GM21515 (cell line): Measurements from ENCODE around the gene FAM20B.

Source experiments
- ATAC-seq: cut with Tn5 transposase; IDR thresholded peaks from one replicate; pipeline ENCODE4 v1.9.1; 2021; ENCODE audit not compliant: unreplicated experiment

FAM20B gene

GRCh38 chr1:179090923-179091322 is 65.2 kb downstream of the FAM20B start:
- no peak for ATAC-seq

- ATAC-seq, result no peak
Observed at GRCh38 chr1:179091691-179092165, 66.0 kb downstream of the FAM20B start.

GRCh38 chr1:179092896-179093461 is 67.3 kb downstream of the FAM20B start:
- ATAC-seq, result no peak

- no peak for ATAC-seq
Observed at GRCh38 chr1:179094818-179095217, 69.1 kb downstream of the FAM20B start.

DNA sequence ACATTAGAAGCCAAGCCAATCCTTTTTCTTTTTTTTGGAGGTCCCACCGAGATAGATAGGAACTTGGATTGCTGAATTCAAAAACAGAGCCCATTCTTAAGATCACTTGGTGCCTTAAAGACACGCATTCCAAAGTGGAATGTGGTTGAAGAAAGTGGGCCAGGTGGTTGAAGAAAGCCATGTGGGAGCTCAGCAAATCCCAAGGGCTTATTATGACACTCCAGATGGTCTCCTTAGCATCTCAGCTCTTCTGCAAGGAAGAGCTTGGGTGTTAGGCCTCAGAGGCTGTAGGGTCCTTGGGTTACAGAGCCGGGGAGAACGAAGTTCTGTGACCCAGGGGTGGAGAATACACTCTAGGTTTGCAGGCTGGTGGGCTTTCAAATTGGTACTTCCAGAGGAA is 69.7 kb downstream of the FAM20B start:
- ATAC-seq, result no peak

GRCh38 chr1:179095924-179096323 is 70.2 kb downstream of the FAM20B start:
- ATAC-seq, result no peak

DNA sequence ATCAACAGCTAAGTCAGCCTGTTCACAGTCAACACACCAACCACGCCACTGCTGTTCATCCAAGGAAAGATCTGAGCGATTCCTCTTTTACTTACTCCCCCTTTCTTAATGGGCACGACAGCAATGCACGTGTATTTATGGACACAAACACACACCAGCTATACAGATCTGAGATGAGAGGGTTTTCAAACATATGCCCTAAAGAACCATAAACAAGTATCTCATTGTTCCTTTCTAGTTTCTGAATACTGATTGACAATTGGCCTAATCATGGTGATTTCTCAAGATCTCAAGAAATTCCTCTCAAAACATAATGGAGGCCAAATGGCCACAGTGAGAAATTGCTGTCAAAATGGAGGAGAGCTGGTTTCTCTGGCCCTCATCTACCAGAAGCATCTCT is 74.2 kb downstream of the FAM20B start:
- ATAC-seq, result no peak

DNA sequence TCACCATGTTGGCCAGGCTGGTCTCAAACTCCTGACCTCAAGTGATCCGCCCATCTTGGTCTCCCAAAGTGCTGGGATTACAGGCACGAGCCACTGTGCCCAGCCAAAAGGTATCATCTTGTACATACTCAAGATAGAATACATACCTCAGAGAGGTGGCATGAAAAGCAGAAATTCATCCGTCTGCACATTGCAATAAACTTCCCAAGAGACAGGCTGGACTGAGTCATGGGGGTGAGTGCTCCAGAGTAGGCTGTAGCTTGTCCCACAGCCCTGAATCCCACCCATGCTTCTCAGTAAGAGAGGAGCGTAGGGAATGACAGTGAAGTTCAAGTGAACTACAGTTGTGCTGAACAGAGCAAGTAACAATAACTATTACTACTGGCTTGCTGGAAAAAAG is 75.9 kb downstream of the FAM20B start:
- no peak for ATAC-seq

DNA sequence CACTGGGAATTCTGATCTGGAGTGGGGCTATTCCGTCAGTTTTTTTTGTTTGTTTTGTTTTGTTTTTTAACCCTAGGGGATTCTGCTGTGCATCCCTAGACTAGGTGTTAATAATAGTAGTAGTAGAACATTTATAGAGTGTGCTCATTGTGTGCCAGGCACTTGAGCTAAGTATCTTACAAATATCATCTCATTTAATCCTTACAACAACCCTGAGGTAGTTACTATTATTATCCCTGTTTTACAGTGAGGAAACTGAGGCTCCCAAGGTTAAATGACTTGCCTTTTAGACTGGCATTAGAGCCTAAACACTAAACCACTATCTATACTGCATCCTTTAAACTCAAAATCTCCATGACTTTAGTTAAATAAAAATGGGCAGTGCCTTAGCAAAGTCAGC is 78.3 kb downstream of the FAM20B start:
- no peak for ATAC-seq

DNA sequence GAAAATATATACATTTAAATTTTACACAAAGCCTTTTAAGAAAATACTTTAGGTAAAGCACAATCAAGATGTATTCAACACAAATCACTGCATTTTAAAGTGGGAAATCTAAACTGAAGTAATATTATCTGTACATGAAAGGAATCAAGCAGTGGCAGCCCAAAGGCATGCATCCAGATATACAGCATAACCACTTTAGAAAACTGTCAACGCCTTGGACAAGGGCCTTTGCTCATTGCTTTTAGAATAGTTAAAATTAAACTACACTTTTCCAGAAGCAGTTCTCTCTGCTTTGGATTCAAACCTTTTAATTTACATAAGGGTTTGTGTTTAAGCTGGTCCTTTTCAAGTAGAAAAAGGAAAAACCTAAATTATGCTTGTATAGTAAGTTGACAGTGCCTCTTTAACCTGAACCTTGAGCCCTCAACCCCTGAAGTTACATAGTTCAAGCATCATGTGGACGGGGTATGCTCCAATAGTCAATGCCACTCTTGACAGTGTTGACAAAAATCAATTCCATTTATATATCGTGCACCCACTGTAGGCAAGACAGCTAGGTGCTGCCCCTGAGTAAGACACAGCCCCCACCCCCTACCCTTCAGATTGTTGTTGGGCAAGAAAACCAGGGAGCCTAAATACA is 79.0 kb downstream of the FAM20B start:
- ATAC-seq, result no peak

- ATAC-seq, result peak; percentile 55
Observed at GRCh38 chr1:179105393-179105792, 79.7 kb downstream of the FAM20B start.

DNA sequence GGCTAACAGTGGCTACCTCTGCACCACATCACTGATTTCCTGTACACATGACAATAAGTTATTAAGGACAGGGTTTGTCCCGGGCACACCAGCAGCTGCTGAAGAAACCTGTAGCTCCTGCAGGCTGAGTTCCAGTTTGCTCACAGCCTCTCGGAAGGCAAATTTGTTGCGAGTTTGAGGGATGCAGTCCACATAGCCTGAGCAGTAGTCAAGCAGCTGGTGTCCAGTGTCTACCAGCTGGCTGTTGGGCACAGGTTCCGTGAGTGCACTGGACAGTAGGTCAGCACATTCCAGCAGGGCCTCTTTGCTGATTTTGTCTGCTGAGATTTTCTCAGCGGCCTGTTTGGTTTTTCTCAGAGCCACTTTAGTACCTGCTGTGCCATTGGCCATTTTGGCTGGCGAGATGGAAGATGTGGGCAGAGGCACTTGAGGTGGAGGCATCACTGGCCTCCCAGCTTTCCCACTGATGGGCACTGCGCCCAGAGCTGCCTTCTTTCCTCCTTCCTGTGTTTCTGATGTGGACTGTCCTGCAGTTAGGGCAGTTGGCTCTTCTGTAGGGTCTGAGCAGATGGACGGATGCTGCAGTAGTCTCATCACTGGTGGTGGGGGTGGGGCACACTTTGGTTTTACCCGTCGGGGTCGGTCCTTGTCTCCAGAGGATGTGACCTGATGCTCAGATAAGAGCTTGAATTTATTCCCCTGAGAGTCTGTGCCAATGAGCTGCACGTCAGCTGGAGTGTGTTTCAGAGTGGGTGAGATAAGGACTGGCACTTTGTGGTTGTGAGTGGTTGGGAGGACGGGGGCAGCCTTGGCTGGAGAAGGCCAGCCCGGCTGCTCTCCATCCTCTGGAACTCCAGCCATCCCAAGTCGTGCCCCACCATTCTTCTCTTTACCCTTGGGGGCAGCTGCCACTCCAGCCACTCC is 82.3 kb downstream of the FAM20B start:
- ATAC-seq, result no peak

GRCh38 chr1:179108644-179109043 is 83.0 kb downstream of the FAM20B start:
- no peak for ATAC-seq

DNA sequence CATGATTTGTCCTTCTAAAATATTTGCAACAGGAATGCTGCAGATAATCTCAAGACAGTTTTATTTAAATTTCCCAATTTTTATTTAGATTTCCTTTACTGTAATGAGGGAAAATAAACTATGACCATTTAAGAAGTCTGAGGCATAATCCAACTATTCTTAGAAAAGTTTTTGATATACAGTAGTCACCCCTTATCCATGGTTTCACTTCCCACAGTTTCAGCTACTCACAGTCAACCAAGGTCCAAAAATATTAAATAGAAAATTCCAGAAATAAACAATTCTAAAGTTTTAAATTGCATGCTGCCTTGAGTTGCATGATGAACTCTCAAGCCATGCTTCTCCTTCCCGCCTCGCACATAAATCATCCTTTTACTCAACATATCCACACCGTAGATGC is 89.5 kb downstream of the FAM20B start:
- ATAC-seq, result no peak

- ATAC-seq, result no peak
Observed at GRCh38 chr1:179119513-179119912, 93.8 kb downstream of the FAM20B start.

DNA sequence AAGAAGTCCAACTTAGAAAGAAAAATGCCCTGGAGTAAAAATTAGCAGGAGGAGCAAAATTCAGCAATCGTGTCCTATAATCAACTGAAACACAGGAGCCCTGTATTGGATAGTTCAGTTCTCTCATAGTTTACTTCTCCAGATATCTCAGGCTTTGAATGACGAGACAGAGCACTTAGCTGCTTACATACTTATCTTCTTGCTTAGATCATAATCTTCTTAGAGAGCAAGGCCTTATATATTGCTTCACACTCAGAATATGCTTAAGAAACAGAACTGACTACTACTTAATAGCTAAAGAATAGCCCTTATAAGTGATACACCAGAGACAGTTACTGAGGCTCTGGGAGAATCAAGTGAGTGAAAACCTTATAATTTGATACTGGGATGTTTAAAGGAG is 95.0 kb downstream of the FAM20B start:
- no peak for ATAC-seq

DNA sequence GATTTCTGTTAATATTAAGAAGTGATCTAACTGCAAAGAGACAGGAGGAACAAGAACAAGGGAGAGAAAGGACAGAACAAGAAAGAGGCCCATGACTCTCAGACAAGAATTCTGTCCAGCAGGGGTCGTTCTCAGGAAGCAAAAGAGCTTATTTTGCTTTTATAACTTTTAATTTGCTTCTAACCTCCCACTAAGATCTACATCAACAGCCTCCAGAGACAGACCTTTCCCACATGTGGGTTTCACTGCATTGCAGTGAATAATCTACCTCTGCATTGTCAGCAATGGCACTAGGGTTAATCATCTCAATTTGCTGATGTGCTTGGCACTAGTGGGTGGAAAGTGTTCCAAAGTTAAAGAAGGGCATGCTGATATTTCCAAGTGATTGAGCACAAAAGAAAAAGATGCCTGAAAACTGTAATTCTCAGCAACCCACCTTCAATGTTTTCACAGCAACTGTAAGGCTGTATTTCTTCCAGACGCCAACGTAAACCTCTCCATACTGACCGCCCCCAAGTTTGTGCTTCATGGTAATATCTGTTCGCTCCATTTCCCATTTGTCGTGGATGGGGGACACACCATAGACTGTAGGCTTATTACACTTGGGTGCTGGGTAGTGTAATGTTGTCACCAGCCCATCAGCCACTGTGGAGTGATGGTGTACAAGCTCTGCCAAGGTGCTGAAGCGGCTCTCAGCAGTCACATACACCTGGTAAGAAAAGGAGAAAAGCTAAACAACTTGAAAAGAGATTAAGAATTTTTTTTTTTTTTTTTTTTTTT is 95.7 kb downstream of the FAM20B start:
- ATAC-seq, result no peak

- no peak for ATAC-seq
Observed at GRCh38 chr1:179124873-179125272, 99.2 kb downstream of the FAM20B start.
